Liver (tissue), 2 donors: Measurements from ENCODE around the gene ASPHD1.

Experiments
- TF ChIP-seq, protein P1 (sequence below): fragments of 150-350 bp; IDR thresholded peaks from 2 replicates; pipeline ENCODE4 v1.5.1; 2017; ENCODE audit warnings: improper control_type of control experiment, low read depth, low read length; ENCODE audit not compliant: missing input control
- TF ChIP-seq, protein P2 (sequence below): IDR thresholded peaks from 2 replicates; pipeline ENCODE4 v1.6.1; 2016; ENCODE audit warnings: antibody characterized with exemption
- donor health status: healthy.

DNA sequence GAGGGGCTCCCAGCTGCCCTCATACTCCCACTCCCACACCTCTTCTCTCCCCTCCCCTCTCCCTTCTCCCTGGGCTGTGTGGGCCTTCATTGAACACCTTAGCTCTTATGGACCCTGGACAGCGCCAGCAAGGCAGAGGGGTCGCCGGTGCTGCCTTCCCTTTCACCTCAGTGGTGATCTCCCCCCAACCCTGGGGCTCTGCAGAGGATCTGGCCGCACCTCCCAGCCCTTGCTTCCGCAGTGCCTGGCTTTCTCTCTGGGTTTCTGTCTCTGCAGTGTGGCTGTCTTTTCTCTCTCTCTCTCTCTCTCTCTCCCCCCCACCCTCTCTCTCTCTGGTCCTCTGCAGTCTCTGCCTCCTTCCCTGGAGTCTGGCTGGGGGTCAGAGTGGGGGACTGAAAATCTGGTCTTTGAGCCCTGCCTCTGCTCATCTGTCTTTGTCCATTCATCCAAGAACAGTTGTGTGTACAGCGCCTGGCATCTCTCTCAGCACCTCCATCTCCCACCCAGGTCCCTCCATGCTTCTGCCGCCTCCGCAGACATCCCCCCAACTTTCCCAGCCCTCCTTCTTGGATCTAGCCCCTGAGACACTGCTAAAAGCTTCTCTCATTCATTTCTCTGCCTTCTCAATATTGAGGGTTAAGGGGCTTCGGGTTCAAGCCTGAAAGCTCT lies 2.0 kb upstream of the ASPHD1 start:
- TF ChIP-seq, protein P1, sequence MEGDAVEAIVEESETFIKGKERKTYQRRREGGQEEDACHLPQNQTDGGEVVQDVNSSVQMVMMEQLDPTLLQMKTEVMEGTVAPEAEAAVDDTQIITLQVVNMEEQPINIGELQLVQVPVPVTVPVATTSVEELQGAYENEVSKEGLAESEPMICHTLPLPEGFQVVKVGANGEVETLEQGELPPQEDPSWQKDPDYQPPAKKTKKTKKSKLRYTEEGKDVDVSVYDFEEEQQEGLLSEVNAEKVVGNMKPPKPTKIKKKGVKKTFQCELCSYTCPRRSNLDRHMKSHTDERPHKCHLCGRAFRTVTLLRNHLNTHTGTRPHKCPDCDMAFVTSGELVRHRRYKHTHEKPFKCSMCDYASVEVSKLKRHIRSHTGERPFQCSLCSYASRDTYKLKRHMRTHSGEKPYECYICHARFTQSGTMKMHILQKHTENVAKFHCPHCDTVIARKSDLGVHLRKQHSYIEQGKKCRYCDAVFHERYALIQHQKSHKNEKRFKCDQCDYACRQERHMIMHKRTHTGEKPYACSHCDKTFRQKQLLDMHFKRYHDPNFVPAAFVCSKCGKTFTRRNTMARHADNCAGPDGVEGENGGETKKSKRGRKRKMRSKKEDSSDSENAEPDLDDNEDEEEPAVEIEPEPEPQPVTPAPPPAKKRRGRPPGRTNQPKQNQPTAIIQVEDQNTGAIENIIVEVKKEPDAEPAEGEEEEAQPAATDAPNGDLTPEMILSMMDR = no peak
- TF ChIP-seq, protein P2, sequence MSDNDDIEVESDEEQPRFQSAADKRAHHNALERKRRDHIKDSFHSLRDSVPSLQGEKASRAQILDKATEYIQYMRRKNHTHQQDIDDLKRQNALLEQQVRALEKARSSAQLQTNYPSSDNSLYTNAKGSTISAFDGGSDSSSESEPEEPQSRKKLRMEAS = no peak
